ENCODE results near the gene MSRB1. TPM values are rescaled to one million over a fixed set of nuclear protein-coding genes. Genes with fewer than 3 reads are reported as not detected.

The MSRB1 gene
- total and polyA plus RNA-seq, 9 of the 15 experiments (the other 6 are each of a cell fraction or from before 2014, with no cell fraction given), result 5.4 to 33.7 (median 25.7) TPM

DNA sequence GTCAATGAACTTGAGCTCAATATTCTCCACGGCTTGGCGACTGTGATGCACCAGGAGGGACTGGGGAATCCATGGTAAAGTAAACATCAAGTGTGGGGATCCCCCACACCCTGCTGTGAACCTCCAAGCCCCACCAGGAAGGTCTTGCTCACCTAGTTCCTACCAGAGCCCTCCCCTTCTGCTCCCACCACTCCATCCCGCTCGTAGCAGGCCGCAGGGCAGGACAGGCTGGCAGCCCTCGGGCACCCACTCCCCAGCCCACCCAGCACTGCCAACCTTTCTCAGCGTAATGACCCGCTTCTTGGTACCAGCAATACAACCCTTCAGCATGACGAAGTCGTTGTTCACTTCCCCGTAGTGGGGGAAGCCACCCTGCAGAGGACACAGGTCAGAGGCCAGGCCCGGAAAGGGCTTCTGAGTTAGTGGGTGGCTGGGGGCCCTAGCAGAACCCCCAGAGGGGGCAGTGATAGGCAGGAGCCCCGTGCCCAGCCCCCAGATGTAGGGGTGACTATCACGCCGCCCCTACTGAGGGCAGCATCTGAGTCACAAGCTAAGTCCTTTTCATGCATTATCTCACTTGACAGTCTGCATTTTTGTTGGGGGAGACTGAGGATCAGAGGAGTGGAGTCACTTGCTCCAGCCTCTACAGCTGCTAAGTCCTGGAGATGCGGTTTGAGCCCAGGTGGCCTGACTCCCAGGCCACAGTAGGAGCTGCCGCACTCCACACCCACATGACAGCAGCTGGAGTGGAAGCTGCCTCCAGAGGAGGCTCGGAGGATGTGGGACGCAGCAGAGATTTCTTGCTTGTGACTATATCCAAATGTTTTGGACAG, 2.8 kb upstream of the MSRB1 start (continued):
- TF ChIP-seq POLR2H (tag; IDR thresholded peaks at IDR 0.05; ENCODE audit: low read depth), result no peak
- TF ChIP-seq ZNF165 (CRISPR knock-in tag; IDR thresholded peaks at IDR 0.05; ENCODE audit: borderline replicate concordance), result no peak

DNA sequence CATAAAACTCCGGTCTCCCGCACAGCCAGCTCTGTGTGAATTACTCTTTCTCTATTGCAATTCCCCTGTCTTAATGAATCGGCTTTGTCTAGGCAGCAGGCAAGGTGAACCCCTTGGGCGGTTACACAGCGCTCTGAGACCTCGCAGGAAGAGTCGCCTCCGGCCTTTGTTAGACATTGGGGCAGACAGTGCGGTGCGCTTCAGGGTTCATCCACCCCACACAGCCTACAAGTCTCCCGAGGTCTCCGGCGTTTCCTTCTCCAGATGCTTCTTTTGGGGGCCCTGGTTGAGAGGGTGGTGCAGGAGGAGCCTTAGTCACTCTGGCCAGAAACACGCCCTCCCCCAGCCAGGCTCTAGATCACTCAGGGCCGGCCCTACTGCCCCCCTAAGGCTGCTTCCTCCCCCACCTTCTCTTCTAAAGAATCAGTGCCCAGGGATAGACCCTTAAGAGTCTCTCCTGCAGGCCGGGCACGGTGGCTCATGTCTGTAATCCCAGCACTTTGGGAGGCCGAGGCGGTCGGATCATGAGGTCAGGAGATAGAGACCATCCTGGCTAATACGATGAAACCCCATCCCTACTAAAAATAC, 1.7 kb upstream of the MSRB1 start:
- POLR2A ChIA-PET, result interaction anchor here (0.7 to 2.9 kb wide), 7 partner anchors 8 to 210 kb away, joined by 3 to 28 read pairs (median 8); partner anchors contain the start of genes RPS2 and TRAF7
- intact Hi-C loops (cut with micrococcal nuclease), result no loop called here

More for the DNA sequence above, 1.7 kb upstream of the MSRB1 start:
- no peak overlapping the region for H2AFZ ChIP-seq (ENCODE audit: low read depth, low read length)
- peaks cover 20% of the 10 kb centered on the region for H3K79me2 ChIP-seq (ENCODE audit: control insufficient read depth, insufficient read depth, low read length)
- no peaks in the 10 kb centered on the region for H3K27me3 ChIP-seq (ENCODE audit: control insufficient read depth in 2 of 2, insufficient read depth in 2 of 2, low read length in 2 of 2)
- no peak overlapping the region for H3K4me3 ChIP-seq
- H3K9ac ChIP-seq (ENCODE audit: insufficient read depth in 1 of 2, low read depth in 2 of 2, low read length in 2 of 2), result no peak overlapping the region
- 27% methylated on average over 21 of the region's 21 CpGs for WGBS (ENCODE audit: insufficient coverage, low coverage, missing lambda C conversion rate)
- peak overlapping the region; percentile 80; the same call in 1 of the 2 replicates for H3K4me2 ChIP-seq (ENCODE audit: insufficient read depth, low read length)
- H3K9me1 ChIP-seq (ENCODE audit: control insufficient read depth, insufficient read depth, low read length), result peaks cover 8% of the 10 kb centered on the region
- FAIRE-seq (no peak), ATAC-seq (no peak), DNase-seq (ENCODE audit: extremely low read depth in 1 of 4, low spot score in 3 of 4) (peak in 1 of 4 experiments; percentile 35)
- H3K9me3 ChIP-seq (replicated peaks; ENCODE audit: control insufficient read depth, insufficient read depth, low read depth, low read length), result no peaks in the 10 kb centered on the region
- CTCF ChIA-PET (ENCODE audit: low intra/inter-chr PET ratio), result no interaction called here
- TF ChIP-seq ATF1 (CRISPR knock-in tag; IDR thresholded peaks at IDR 0.05) (no peak), ATF1 (tag; IDR thresholded peaks at IDR 0.05) (0 out of 2 replicates have a peak, but pooled peaks have one; percentile 8), ATF7 (IDR thresholded peaks at IDR 0.05) (0 out of 2 replicates have a peak, but pooled peaks have one; percentile 3), ZNF274 (IDR thresholded peaks at IDR 0.05; ENCODE audit: borderline replicate concordance, low read depth, low read length) (no peak)
- H4K20me1 ChIP-seq (replicated peaks; ENCODE audit: control insufficient read depth, insufficient read depth, low read length), result peaks cover 7% of the 10 kb centered on the region
- peaks cover 15% of the 10 kb centered on the region; the same call in 1 of the 3 replicates for H3K36me3 ChIP-seq (ENCODE audit: control insufficient read depth, insufficient read depth, low read length)
- in situ Hi-C loops (cut with MboI), result no loop called here
- no peak overlapping the region for H3K27ac ChIP-seq (ENCODE audit: extremely low read depth, low read depth, low read length)
- H3K4me1 ChIP-seq (replicated peaks in 1 of 2; ENCODE audit: control insufficient read depth in 2 of 2, insufficient read depth in 2 of 2, low read length in 2 of 2), result peaks cover 29 to 72% of the 10 kb centered on the region in 2 experiments
- BruUV-seq (replicated peaks), result no TSS peak
